Prostate gland (tissue), 2 donors: Measurements from ENCODE around the gene UBC.

ENCODE experiments used
- CTCF ChIP-seq, 4 experiments: fragments of 200-600 bp in 2 of 4; fragments of 450-650 bp in 2 of 4; sonication (generic) in 2 of 4; IDR thresholded peaks; 1 replicate in 3 of 4; 2 replicates in 1 of 4; pipeline ENCODE4 v1.5.1; 2016 to 2019; ENCODE audit warnings: antibody characterized with exemption in 4 of 4, mild to moderate bottlenecking in 2 of 4, moderate library complexity in 2 of 4
- POLR2A ChIP-seq: fragments of 450-650 bp; IDR thresholded peaks from one replicate; pipeline ENCODE4 v1.6.1; 2016; ENCODE audit warnings: antibody characterized with exemption, mild to moderate bottlenecking

- TF ChIP-seq CTCF (IDR thresholded peaks at IDR 0.05) (no peak), POLR2A (no peak)
Observed at GRCh38 chr12:124878795-124879516, 35.5 kb downstream of the UBC start.
